Myocyte (in vitro differentiated cells): ENCODE results near the gene ESRRG. TPM values are rescaled to one million over a fixed set of nuclear protein-coding genes. Genes with fewer than 3 reads are reported as not detected.

Source experiments
- DNase-seq: peaks from one replicate; pipeline ENCODE4 v3.0.0-alpha.2; 2012; ENCODE audit warnings: low read depth
- total RNA-seq: library from RNA; depleted of rRNA; stranded (reverse); fragments of >200 nt; gene quantifications from 2 replicates; pipeline ENCODE4 v1.2.3, GENCODE V29; 2014

ESRRG gene
- total RNA-seq, 1 donor from 2014 or later: 1.3 TPM

- no peak for DNase-seq
These were observed 90.2 kb downstream of the ESRRG start for GRCh38 chr1:216632980-216633379.

GRCh38 chr1:216630532-216630931 is 92.7 kb downstream of the ESRRG start:
- no peak for DNase-seq

- DNase-seq: no peak
These were observed 96.0 kb downstream of the ESRRG start for GRCh38 chr1:216627252-216627651.

GRCh38 chr1:216626394-216627067 is 96.7 kb downstream of the ESRRG start:
- DNase-seq: peak; percentile 10

- DNase-seq: no peak
These were observed 101.7 kb downstream of the ESRRG start for GRCh38 chr1:216621536-216621935.

- peak; percentile 3 for DNase-seq
These were observed 106.0 kb downstream of the ESRRG start for GRCh38 chr1:216617081-216617875.

- no peak for DNase-seq
These were observed 106.8 kb downstream of the ESRRG start for GRCh38 chr1:216616425-216616824.

GRCh38 chr1:216614011-216614934 is 109.0 kb downstream of the ESRRG start:
- DNase-seq: peak; percentile 2

GRCh38 chr1:216612291-216612690 is 110.9 kb downstream of the ESRRG start:
- no peak for DNase-seq

- DNase-seq: no peak
These were observed 116.0 kb downstream of the ESRRG start for GRCh38 chr1:216607067-216607697.

- DNase-seq: no peak
These were observed 117.1 kb downstream of the ESRRG start for GRCh38 chr1:216606047-216606637.

GRCh38 chr1:216604771-216605170 is 118.5 kb downstream of the ESRRG start:
- no peak for DNase-seq

- DNase-seq: peak; percentile 83
These were observed 122.3 kb downstream of the ESRRG start for GRCh38 chr1:216600730-216601609.

GRCh38 chr1:216599851-216600250 is 123.4 kb downstream of the ESRRG start:
- DNase-seq: no peak

GRCh38 chr1:216598448-216598847 is 124.8 kb downstream of the ESRRG start:
- DNase-seq: no peak

- no peak for DNase-seq
These were observed 126.9 kb downstream of the ESRRG start for GRCh38 chr1:216596281-216596862.

- DNase-seq: no peak
These were observed 135.5 kb downstream of the ESRRG start for GRCh38 chr1:216587715-216588114.

GRCh38 chr1:216582151-216582550 is 141.1 kb downstream of the ESRRG start:
- no peak for DNase-seq

- DNase-seq: no peak
These were observed 142.6 kb downstream of the ESRRG start for GRCh38 chr1:216580538-216581057.
